AG09309 (cell line): ENCODE data around the gene VSTM2B.

ENCODE experiments used
- DNase-seq: peaks from one replicate; pipeline ENCODE4 v3.0.0-alpha.2; 2010; ENCODE audit warnings: low read depth
- H3K4me3 ChIP-seq: 2 replicates; pipeline ENCODE4 v1.5.1; 2011; ENCODE audit warnings: mild to moderate bottlenecking, low read depth, low read length, moderate library complexity; ENCODE audit not compliant: control insufficient read depth
- CTCF ChIP-seq: IDR thresholded peaks from 2 replicates; pipeline ENCODE4 v1.5.1; 2011; ENCODE audit warnings: mild to moderate bottlenecking, low read depth, low read length, inconsistent platforms; ENCODE audit not compliant: insufficient read depth, control insufficient read depth; ENCODE audit errors: missing control alignments

Gene VSTM2B

GRCh38 chr19:29525901-29526729 is at the start of gene VSTM2B:
Gene VSTM2B, plus strand, starts transcription at chr19:29525994. Its CDS starts 590 bp downstream, at chr19:29526584.
- H3K4me3 ChIP-seq: no peak within 1 kb of the TSS
- no peak for DNase-seq
- TF ChIP-seq CTCF: no peak

- DNase-seq: no peak
- no peak overlapping the region for H3K4me3 ChIP-seq
- TF ChIP-seq CTCF: no peak
Measured at GRCh38 chr19:29476528-29476927, 49.3 kb upstream of the VSTM2B start.

DNA sequence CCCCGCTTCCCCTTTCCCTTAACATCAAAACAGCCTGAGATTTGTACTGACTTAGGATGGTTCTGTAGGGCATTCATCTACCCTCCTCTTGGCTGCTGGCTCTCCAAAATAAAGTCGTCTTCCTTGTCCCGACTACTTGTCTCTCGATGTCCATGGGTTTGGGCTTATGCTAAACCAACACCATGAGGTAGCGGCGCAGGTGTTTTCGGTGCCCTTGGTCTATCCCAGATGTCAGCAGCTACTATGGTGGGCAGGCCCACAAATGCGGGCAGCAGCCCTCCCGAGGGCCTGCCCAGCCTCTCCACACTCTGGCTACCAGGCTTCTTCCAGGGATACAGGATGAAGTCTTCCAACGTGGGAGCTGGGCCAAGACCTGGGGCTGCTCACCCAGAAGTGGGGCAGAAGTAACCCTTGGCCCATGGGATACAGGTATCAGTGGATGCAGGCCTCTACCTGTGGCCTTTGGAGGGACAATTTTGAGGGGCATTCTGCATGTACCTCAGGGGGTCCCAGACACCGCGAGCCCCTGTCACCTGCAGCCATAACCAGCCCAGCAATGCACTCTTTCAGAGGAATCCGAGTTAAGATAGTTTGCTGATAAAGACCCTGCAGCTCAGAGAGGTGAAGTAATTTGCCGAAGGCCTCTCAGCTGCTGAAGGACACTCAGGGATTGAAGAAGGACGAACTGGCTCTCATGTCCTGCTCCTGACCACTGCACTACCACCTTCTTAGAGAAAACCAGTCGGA is 47.8 kb upstream of the VSTM2B start:
- no peak for TF ChIP-seq CTCF
- H3K4me3 ChIP-seq: no peak overlapping the region
- DNase-seq: no peak

- TF ChIP-seq CTCF: peak; percentile 48
- DNase-seq: no peak
- H3K4me3 ChIP-seq: no peak overlapping the region
Measured at GRCh38 chr19:29478578-29479565, 46.9 kb upstream of the VSTM2B start.

- TF ChIP-seq CTCF: no peak
- no peak for DNase-seq
- no peak overlapping the region for H3K4me3 ChIP-seq
Measured at GRCh38 chr19:29479941-29480340, 45.9 kb upstream of the VSTM2B start.

GRCh38 chr19:29480507-29480906 is 45.3 kb upstream of the VSTM2B start:
- DNase-seq: no peak
- H3K4me3 ChIP-seq: no peak overlapping the region
- no peak for TF ChIP-seq CTCF
